Activated CD4-positive, alpha-beta T cell treated with anti-CD3 and anti-CD28 coated beads, Interleukin-2, amount 10 ng/mL, durations not matched to agents 7 days and 5 days (primary cell): ENCODE measurements around the gene SYK. TPM values are rescaled to one million over a fixed set of nuclear protein-coding genes. Genes with fewer than 3 reads are reported as not detected.

Experiments used
- CTCF ChIA-PET: fragments of 350-600 bp; sonication (Branson Sonifier 250); formaldehyde crosslinking; loops from one replicate; lab custom pipeline; 2021; ENCODE audit warnings: antibody characterized with exemption; lab: Charles Lee
- POLR2A ChIA-PET: fragments of 350-600 bp; sonication (Branson Sonifier 250); formaldehyde crosslinking; loops from one replicate; lab custom pipeline; 2021; ENCODE audit warnings: antibody characterized with exemption; lab: Charles Lee
- DNase-seq: peaks from one replicate; pipeline ENCODE4 v3.0.0-alpha.2; 2020
- H3K27ac Mint-ChIP-seq: one replicate; pipeline ENCODE4 v1.8.0; 2021; ENCODE audit warnings: mild to moderate bottlenecking, moderate library complexity, mixed read lengths
- H3K27me3 Mint-ChIP-seq: one replicate; pipeline ENCODE4 v1.8.0; 2021; ENCODE audit warnings: mixed read lengths
- H3K36me3 Mint-ChIP-seq: one replicate; pipeline ENCODE4 v1.8.0; 2021; ENCODE audit warnings: low read depth, mixed read lengths
- H3K4me1 Mint-ChIP-seq: one replicate; pipeline ENCODE4 v1.8.0; 2021; ENCODE audit warnings: mixed read lengths
- H3K4me3 Mint-ChIP-seq: one replicate; pipeline ENCODE4 v1.8.0; 2021; ENCODE audit warnings: mild to moderate bottlenecking, moderate library complexity, mixed read lengths
- H3K9me3 Mint-ChIP-seq: one replicate; pipeline ENCODE4 v1.8.0; 2021; ENCODE audit warnings: mixed read lengths
- total RNA-seq, 2 experiments: library from RNA; stranded (reverse); gene quantifications; one replicate each; pipeline ENCODE4 v1.2.3, GENCODE V29; 2021

The SYK gene
- total RNA-seq, 2 experiments from 2014 or later = 0.56 to 0.92 TPM

- no peak overlapping the region for H3K4me3 Mint-ChIP-seq
- H3K27me3 Mint-ChIP-seq = peaks cover 3% of the 10 kb centered on the region
- H3K36me3 Mint-ChIP-seq = no peaks in the 10 kb centered on the region
- no peak for DNase-seq
- H3K4me1 Mint-ChIP-seq = no peaks in the 10 kb centered on the region
- POLR2A ChIA-PET = no interaction called here
- no peaks in the 10 kb centered on the region for H3K9me3 Mint-ChIP-seq
- CTCF ChIA-PET = no interaction called here
- no peak overlapping the region for H3K27ac Mint-ChIP-seq
These were observed 34.9 kb downstream of the SYK start for GRCh38 chr9:90836411-90837080.

GRCh38 chr9:90838098-90838497, 36.5 kb downstream of the SYK start:
- Mint-ChIP-seq H3K4me3 (no peak overlapping the region), H3K4me1 (no peaks in the 10 kb centered on the region), H3K9me3 (no peaks in the 10 kb centered on the region), H3K27ac (no peak overlapping the region), H3K36me3 (no peaks in the 10 kb centered on the region), H3K27me3 (no peaks in the 10 kb centered on the region)
- CTCF ChIA-PET = no interaction called here
- no peak for DNase-seq
- POLR2A ChIA-PET = no interaction called here

- DNase-seq = no peak
- ChIA-PET CTCF (no interaction called here), POLR2A (no interaction called here)
- Mint-ChIP-seq H3K36me3 (no peaks in the 10 kb centered on the region), H3K9me3 (no peaks in the 10 kb centered on the region), H3K27ac (no peak overlapping the region), H3K27me3 (no peaks in the 10 kb centered on the region), H3K4me1 (no peaks in the 10 kb centered on the region), H3K4me3 (no peak overlapping the region)
These were observed 37.0 kb downstream of the SYK start for GRCh38 chr9:90838581-90839154.

- no peak for DNase-seq
- Mint-ChIP-seq H3K4me3 (no peak overlapping the region), H3K9me3 (no peaks in the 10 kb centered on the region), H3K36me3 (no peaks in the 10 kb centered on the region), H3K27me3 (no peaks in the 10 kb centered on the region), H3K4me1 (no peaks in the 10 kb centered on the region), H3K27ac (no peak overlapping the region)
- POLR2A ChIA-PET = no interaction called here
- CTCF ChIA-PET = no interaction called here
These were observed 37.6 kb downstream of the SYK start for GRCh38 chr9:90839183-90839728.

- H3K27ac Mint-ChIP-seq = no peak overlapping the region
- POLR2A ChIA-PET = no interaction called here
These were observed 39.1 kb downstream of the SYK start for GRCh38 chr9:90840696-90841095.

GRCh38 chr9:90841213-90841612, 39.6 kb downstream of the SYK start:
- Mint-ChIP-seq H3K9me3 (no peaks in the 10 kb centered on the region), H3K27ac (no peak overlapping the region), H3K4me3 (no peak overlapping the region), H3K27me3 (no peaks in the 10 kb centered on the region), H3K36me3 (no peaks in the 10 kb centered on the region), H3K4me1 (no peaks in the 10 kb centered on the region)
- DNase-seq = no peak
- ChIA-PET CTCF (no interaction called here), POLR2A (no interaction called here)

More at GRCh38 chr9:90840696-90841095, 39.1 kb downstream of the SYK start:
- Mint-ChIP-seq H3K36me3 (no peaks in the 10 kb centered on the region), H3K4me1 (no peaks in the 10 kb centered on the region), H3K27me3 (no peaks in the 10 kb centered on the region), H3K9me3 (no peaks in the 10 kb centered on the region), H3K4me3 (no peak overlapping the region)
- CTCF ChIA-PET = no interaction called here
- DNase-seq = no peak

- DNase-seq = no peak
- no peaks in the 10 kb centered on the region for H3K4me1 Mint-ChIP-seq
- ChIA-PET POLR2A (no interaction called here), CTCF (no interaction called here)
- H3K4me3 Mint-ChIP-seq = no peak overlapping the region
- H3K36me3 Mint-ChIP-seq = no peaks in the 10 kb centered on the region
- H3K9me3 Mint-ChIP-seq = no peaks in the 10 kb centered on the region
- H3K27me3 Mint-ChIP-seq = no peaks in the 10 kb centered on the region
- H3K27ac Mint-ChIP-seq = no peak overlapping the region
These were observed 40.0 kb downstream of the SYK start for GRCh38 chr9:90841615-90842014.

- Mint-ChIP-seq H3K4me1 (no peaks in the 10 kb centered on the region), H3K9me3 (no peaks in the 10 kb centered on the region), H3K27ac (no peak overlapping the region), H3K4me3 (no peak overlapping the region), H3K36me3 (no peaks in the 10 kb centered on the region), H3K27me3 (no peaks in the 10 kb centered on the region)
- ChIA-PET CTCF (no interaction called here), POLR2A (no interaction called here)
- DNase-seq = no peak
These were observed 40.7 kb downstream of the SYK start for GRCh38 chr9:90842176-90842777.

- no peak overlapping the region for H3K27ac Mint-ChIP-seq
- H3K9me3 Mint-ChIP-seq = no peaks in the 10 kb centered on the region
- DNase-seq = no peak
- no peak overlapping the region for H3K4me3 Mint-ChIP-seq
- POLR2A ChIA-PET = no interaction called here
- H3K4me1 Mint-ChIP-seq = no peaks in the 10 kb centered on the region
- H3K27me3 Mint-ChIP-seq = no peaks in the 10 kb centered on the region
- CTCF ChIA-PET = no interaction called here
- H3K36me3 Mint-ChIP-seq = no peaks in the 10 kb centered on the region
These were observed 41.4 kb downstream of the SYK start for GRCh38 chr9:90842996-90843395.

GRCh38 chr9:90843525-90843924, 41.9 kb downstream of the SYK start:
- Mint-ChIP-seq H3K4me1 (no peaks in the 10 kb centered on the region), H3K36me3 (no peaks in the 10 kb centered on the region), H3K4me3 (no peak overlapping the region), H3K27ac (no peak overlapping the region), H3K27me3 (no peaks in the 10 kb centered on the region), H3K9me3 (no peaks in the 10 kb centered on the region)
- ChIA-PET CTCF (no interaction called here), POLR2A (no interaction called here)
- DNase-seq = no peak

- ChIA-PET CTCF (no interaction called here), POLR2A (no interaction called here)
- Mint-ChIP-seq H3K27ac (no peak overlapping the region), H3K27me3 (no peaks in the 10 kb centered on the region), H3K4me3 (no peak overlapping the region), H3K36me3 (no peaks in the 10 kb centered on the region), H3K4me1 (no peaks in the 10 kb centered on the region), H3K9me3 (no peaks in the 10 kb centered on the region)
- no peak for DNase-seq
These were observed 42.7 kb downstream of the SYK start for GRCh38 chr9:90844326-90844725.

- no peak for DNase-seq
- H3K36me3 Mint-ChIP-seq = no peaks in the 10 kb centered on the region
- no peak overlapping the region for H3K27ac Mint-ChIP-seq
- no peak overlapping the region for H3K4me3 Mint-ChIP-seq
- ChIA-PET POLR2A (no interaction called here), CTCF (no interaction called here)
- H3K4me1 Mint-ChIP-seq = no peaks in the 10 kb centered on the region
- H3K9me3 Mint-ChIP-seq = no peaks in the 10 kb centered on the region
- H3K27me3 Mint-ChIP-seq = no peaks in the 10 kb centered on the region
These were observed 45.3 kb downstream of the SYK start for GRCh38 chr9:90846770-90847419.

GRCh38 chr9:90847971-90848370, 46.4 kb downstream of the SYK start:
- ChIA-PET POLR2A (no interaction called here), CTCF (no interaction called here)
- Mint-ChIP-seq H3K9me3 (no peaks in the 10 kb centered on the region), H3K36me3 (no peaks in the 10 kb centered on the region), H3K27me3 (no peaks in the 10 kb centered on the region), H3K27ac (no peak overlapping the region), H3K4me3 (no peak overlapping the region), H3K4me1 (no peaks in the 10 kb centered on the region)
- no peak for DNase-seq
